Fibroblast of the conjunctiva (primary cell): Measurements from ENCODE around the gene PURA.

Source experiments
- DNase-seq: peaks from one replicate; pipeline ENCODE4 v3.0.0-alpha.2; 2010; ENCODE audit warnings: low read depth

The PURA gene

GRCh38 chr5:140159014-140159927, 45.4 kb downstream of the PURA start:
- no peak for DNase-seq

- no peak for DNase-seq
Measured at GRCh38 chr5:140162275-140162674, 48.4 kb downstream of the PURA start.

GRCh38 chr5:140162781-140163180, 48.9 kb downstream of the PURA start:
- DNase-seq, result no peak

GRCh38 chr5:140165101-140165922, 51.4 kb downstream of the PURA start:
- no peak for DNase-seq

GRCh38 chr5:140165923-140166270, 52.0 kb downstream of the PURA start:
- no peak for DNase-seq

GRCh38 chr5:140166911-140167310, 53.0 kb downstream of the PURA start:
- no peak for DNase-seq

GRCh38 chr5:140168371-140168770, 54.5 kb downstream of the PURA start:
- no peak for DNase-seq

GRCh38 chr5:140169410-140169809, 55.5 kb downstream of the PURA start:
- DNase-seq, result no peak

GRCh38 chr5:140172483-140172882, 58.6 kb downstream of the PURA start:
- DNase-seq, result no peak

- DNase-seq, result no peak
Measured at GRCh38 chr5:140174014-140174413, 60.1 kb downstream of the PURA start.

GRCh38 chr5:140174465-140175366, 60.8 kb downstream of the PURA start, which contains the start of gene CYSTM1:
Gene CYSTM1 (plus strand): TSS chr5:140175188. CDS start chr5:140194466, 19,278 bp downstream.
- DNase-seq, result peak; percentile 91
